GM12891 (cell line): ENCODE measurements around the gene E2F2.

Experiments
- POLR2A ChIP-seq: IDR thresholded peaks from 2 replicates; pipeline ENCODE4 v1.6.1; 2011; ENCODE audit warnings: low read depth, low read length, control low read depth
- POLR2AphosphoS5 ChIP-seq: IDR thresholded peaks from 2 replicates; pipeline ENCODE4 v1.6.1; 2011; ENCODE audit warnings: low read depth, low read length, control low read depth
- TAF1 ChIP-seq: IDR thresholded peaks from 2 replicates; pipeline ENCODE4 v1.6.1; 2011; ENCODE audit warnings: low read depth, low read length, control low read depth

- TF ChIP-seq POLR2A (no peak), POLR2AphosphoS5 (no peak), TAF1 (no peak)
Observed at GRCh38 chr1:23544444-23545389, 13.7 kb upstream of the E2F2 start.
